ENCODE measurements around the gene KCNG3.

- TF ChIP-seq CTCF (IDR thresholded peaks at IDR 0.05 in 2 of 3, conservative IDR thresholded peaks at IDR 0.05 in 1 of 3; ENCODE audit: borderline replicate concordance in 1 of 3, insufficient read depth in 1 of 3, low read depth in 2 of 3, low read length in 2 of 3) (no peak), POLR2A (IDR thresholded peaks at IDR 0.05; ENCODE audit: borderline replicate concordance, extremely low read depth, insufficient read depth, insufficient read length) (no peak), RAD21 (IDR thresholded peaks at IDR 0.05; ENCODE audit: low read depth) (no peak), EZH2phosphoT487 (IDR thresholded peaks at IDR 0.05; ENCODE audit: borderline replicate concordance) (no peak)
These were observed 72.7 kb downstream of the KCNG3 start for GRCh38 chr2:42421157-42421485.

Measured in HCT116 (cell line).